NCI-H526 (cell line): ENCODE measurements around the gene MRFAP1L1.
A peak's percentile ranks its signal among the peaks of the same experiment; 100 is the strongest.
"Not testable (repeated sequence)": the region's sequence is repeated elsewhere in the genome, so short reads cannot be mapped to it uniquely, and the experiment has no call there.

Source experiments
- DNase-seq, 2 experiments: peaks; one replicate each; lab custom pipeline; 2025; lab: John Stamatoyannopoulos, UW

The MRFAP1L1 gene

GRCh38 chr4:6734165-6734786 is 24.6 kb upstream of the MRFAP1L1 start:
- DNase-seq: no peak

GRCh38 chr4:6733358-6734164 is 23.9 kb upstream of the MRFAP1L1 start:
- no peak for DNase-seq

GRCh38 chr4:6732441-6733357 is 23.0 kb upstream of the MRFAP1L1 start:
- no peak for DNase-seq

- no peak for DNase-seq
Observed at GRCh38 chr4:6731780-6732179, 22.1 kb upstream of the MRFAP1L1 start.

- no peak for DNase-seq
Observed at GRCh38 chr4:6731318-6731675, 21.6 kb upstream of the MRFAP1L1 start.

GRCh38 chr4:6730603-6731317 is 21.1 kb upstream of the MRFAP1L1 start:
- no peak for DNase-seq

- DNase-seq: no peak
Observed at GRCh38 chr4:6728320-6729029, 18.8 kb upstream of the MRFAP1L1 start.

- no peak for DNase-seq
Observed at GRCh38 chr4:6727943-6728250, 18.2 kb upstream of the MRFAP1L1 start.

GRCh38 chr4:6727081-6727942 is 17.6 kb upstream of the MRFAP1L1 start:
- no peak for DNase-seq

- not testable (repeated sequence) for DNase-seq
Observed at GRCh38 chr4:6725427-6725961, 15.8 kb upstream of the MRFAP1L1 start.

GRCh38 chr4:6724421-6725111 is 14.9 kb upstream of the MRFAP1L1 start:
- no peak for DNase-seq

- DNase-seq: no peak
Observed at GRCh38 chr4:6723851-6724250, 14.2 kb upstream of the MRFAP1L1 start.

GRCh38 chr4:6722891-6723290 is 13.2 kb upstream of the MRFAP1L1 start:
- DNase-seq: no peak

GRCh38 chr4:6721121-6721520 is 11.5 kb upstream of the MRFAP1L1 start:
- no peak for DNase-seq

- DNase-seq: peak; percentile 42 to 86
Observed at GRCh38 chr4:6720202-6720699, 10.6 kb upstream of the MRFAP1L1 start.

- no peak for DNase-seq
Observed at GRCh38 chr4:6719611-6720179, 10.0 kb upstream of the MRFAP1L1 start.

- no peak for DNase-seq
Observed at GRCh38 chr4:6718932-6719610, 9.4 kb upstream of the MRFAP1L1 start.

- no peak for DNase-seq
Observed at GRCh38 chr4:6716958-6717655, 7.4 kb upstream of the MRFAP1L1 start.
